C4-2B (cell line): ENCODE data around the gene XK.

Source experiments
- ZFX ChIP-seq: fragments of 450-650 bp; IDR thresholded peaks from 2 replicates; pipeline ENCODE4 v1.6.1; 2017
- TF ChIP-seq, protein P1 (sequence below): fragments of 450-650 bp; conservative IDR thresholded peaks from 2 replicates; pipeline ENCODE4 v1.5.1; 2017; ENCODE audit warnings: mild to moderate bottlenecking

GRCh38 chrX:37701588-37701987 lies 16.0 kb downstream of the XK start:
- TF ChIP-seq, protein P1, sequence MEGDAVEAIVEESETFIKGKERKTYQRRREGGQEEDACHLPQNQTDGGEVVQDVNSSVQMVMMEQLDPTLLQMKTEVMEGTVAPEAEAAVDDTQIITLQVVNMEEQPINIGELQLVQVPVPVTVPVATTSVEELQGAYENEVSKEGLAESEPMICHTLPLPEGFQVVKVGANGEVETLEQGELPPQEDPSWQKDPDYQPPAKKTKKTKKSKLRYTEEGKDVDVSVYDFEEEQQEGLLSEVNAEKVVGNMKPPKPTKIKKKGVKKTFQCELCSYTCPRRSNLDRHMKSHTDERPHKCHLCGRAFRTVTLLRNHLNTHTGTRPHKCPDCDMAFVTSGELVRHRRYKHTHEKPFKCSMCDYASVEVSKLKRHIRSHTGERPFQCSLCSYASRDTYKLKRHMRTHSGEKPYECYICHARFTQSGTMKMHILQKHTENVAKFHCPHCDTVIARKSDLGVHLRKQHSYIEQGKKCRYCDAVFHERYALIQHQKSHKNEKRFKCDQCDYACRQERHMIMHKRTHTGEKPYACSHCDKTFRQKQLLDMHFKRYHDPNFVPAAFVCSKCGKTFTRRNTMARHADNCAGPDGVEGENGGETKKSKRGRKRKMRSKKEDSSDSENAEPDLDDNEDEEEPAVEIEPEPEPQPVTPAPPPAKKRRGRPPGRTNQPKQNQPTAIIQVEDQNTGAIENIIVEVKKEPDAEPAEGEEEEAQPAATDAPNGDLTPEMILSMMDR: no peak
- no peak for TF ChIP-seq ZFX
